GM23338 (cell line): Measurements from ENCODE around the gene MLLT10. TPM values are rescaled to one million over a fixed set of nuclear protein-coding genes. Genes with fewer than 3 reads are reported as not detected.

Experiments
- ATAC-seq: fragments of 200-7000 bp; cut with Tn5 transposase; 3 replicates; pipeline ENCODE4 v1.9.1; 2020
- DNase-seq: peaks from one replicate; pipeline ENCODE4 v3.0.0-alpha.2; 2015; ENCODE audit warnings: low spot score
- H2AFZ ChIP-seq: fragments of 200-600 bp; sonication (generic); 2 replicates; pipeline ENCODE4 v1.8.0; 2016; ENCODE audit warnings: antibody characterized with exemption, mild to moderate bottlenecking, moderate library complexity
- H3F3A ChIP-seq: fragments of 200-600 bp; sonication (generic); replicated peaks from 2 replicates; pipeline ENCODE4 v1.8.0; 2017; ENCODE audit warnings: antibody characterized with exemption, mixed run types, low read depth
- H3K27ac ChIP-seq: fragments of 200-600 bp; sonication (generic); 2 replicates; pipeline ENCODE4 v1.6.1; 2016; ENCODE audit warnings: low read depth
- H3K27me3 ChIP-seq: fragments of 200-600 bp; sonication (generic); 2 replicates; pipeline ENCODE4 v1.8.0; 2016; ENCODE audit warnings: mild to moderate bottlenecking, mixed run types, moderate library complexity; ENCODE audit not compliant: insufficient read depth
- H3K36me3 ChIP-seq: fragments of 200-600 bp; sonication (generic); 2 replicates; pipeline ENCODE4 v1.8.0; 2016; ENCODE audit warnings: mild to moderate bottlenecking; ENCODE audit not compliant: insufficient read depth
- H3K4me1 ChIP-seq: fragments of 200-600 bp; sonication (generic); 2 replicates; pipeline ENCODE4 v1.8.0; 2016; ENCODE audit warnings: mild to moderate bottlenecking, moderate library complexity; ENCODE audit not compliant: insufficient read depth
- H3K4me2 ChIP-seq: fragments of 200-600 bp; sonication (generic); 2 replicates; pipeline ENCODE4 v1.7.1; 2017; ENCODE audit warnings: mixed run types
- H3K4me3 ChIP-seq: fragments of 200-600 bp; sonication (generic); 2 replicates; pipeline ENCODE4 v1.6.1; 2016; ENCODE audit warnings: mixed run types
- H3K79me2 ChIP-seq: fragments of 200-600 bp; sonication (generic); replicated peaks from 2 replicates; pipeline ENCODE4 v1.8.0; 2017; ENCODE audit warnings: mild to moderate bottlenecking; ENCODE audit not compliant: insufficient read depth
- H3K9me2 ChIP-seq: fragments of 200-600 bp; sonication (generic); 2 replicates; pipeline ENCODE4 v1.8.0; 2017; ENCODE audit not compliant: insufficient read depth
- H4K20me1 ChIP-seq: fragments of 200-600 bp; sonication (generic); replicated peaks from 2 replicates; pipeline ENCODE4 v1.8.0; 2017; ENCODE audit warnings: mild to moderate bottlenecking; ENCODE audit not compliant: insufficient read depth
- H3K27ac Mint-ChIP-seq: 2 replicates; pipeline ENCODE4 v1.8.0; 2020; ENCODE audit warnings: inconsistent platforms, mild to moderate bottlenecking, moderate library complexity, mixed read lengths
- H3K27me3 Mint-ChIP-seq: 3 replicates; pipeline ENCODE4 v1.8.0; 2022; ENCODE audit warnings: low read depth, mild to moderate bottlenecking, moderate library complexity, mixed read lengths, inconsistent platforms; ENCODE audit not compliant: insufficient read depth, poor library complexity
- H3K36me3 Mint-ChIP-seq: 3 replicates; pipeline ENCODE4 v1.8.0; 2021; ENCODE audit warnings: low read depth, mild to moderate bottlenecking, inconsistent platforms, moderate library complexity, mixed read lengths
- H3K4me1 Mint-ChIP-seq: 3 replicates; pipeline ENCODE4 v1.8.0; 2020; ENCODE audit warnings: mild to moderate bottlenecking, inconsistent platforms, mixed read lengths
- H3K4me3 Mint-ChIP-seq: 3 replicates; pipeline ENCODE4 v1.8.0; 2021; ENCODE audit warnings: moderate library complexity, mild to moderate bottlenecking, inconsistent platforms, mixed read lengths
- H3K9me3 Mint-ChIP-seq: 3 replicates; pipeline ENCODE4 v1.8.0; 2020; ENCODE audit warnings: moderate library complexity, mild to moderate bottlenecking, inconsistent platforms, mixed read lengths
- NANOG ChIP-seq: IDR thresholded peaks from 2 replicates; pipeline ENCODE4 v1.6.1; 2016; ENCODE audit warnings: antibody characterized with exemption, borderline replicate concordance
- POLR2AphosphoS5 ChIP-seq: IDR thresholded peaks from 2 replicates; pipeline ENCODE4 v1.6.1; 2016; ENCODE audit warnings: antibody characterized with exemption, low read depth
- REST ChIP-seq: IDR thresholded peaks from one replicate; pipeline ENCODE4 v1.6.1; 2018; ENCODE audit warnings: antibody characterized with exemption; ENCODE audit not compliant: unreplicated experiment
- ZNF462 ChIP-seq: fragments of 250-450 bp; sonication (Bioruptor Pico); IDR thresholded peaks from 2 replicates; pipeline ENCODE4 v1.5.0; 2020; ENCODE audit warnings: mild to moderate bottlenecking, moderate library complexity
- polyA plus RNA-seq: library from polyadenylated mRNA; unstranded; fragments of >200 nt; fragmentation: Nextera tagmentation; extraction: Ambion mirVana; gene quantifications from 2 replicates; pipeline ENCODE4 v1.2.1, GENCODE V29; 2016
- total RNA-seq: library from RNA; depleted of rRNA; stranded (reverse); fragments of >200 nt; shearing (Covaris generic); gene quantifications from 2 replicates; pipeline ENCODE4 v1.2.3, GENCODE V29; 2014

MLLT10 gene
- total and polyA plus RNA-seq, 2 experiments from 2014 or later, result 28.8 to 55.4 TPM

DNA sequence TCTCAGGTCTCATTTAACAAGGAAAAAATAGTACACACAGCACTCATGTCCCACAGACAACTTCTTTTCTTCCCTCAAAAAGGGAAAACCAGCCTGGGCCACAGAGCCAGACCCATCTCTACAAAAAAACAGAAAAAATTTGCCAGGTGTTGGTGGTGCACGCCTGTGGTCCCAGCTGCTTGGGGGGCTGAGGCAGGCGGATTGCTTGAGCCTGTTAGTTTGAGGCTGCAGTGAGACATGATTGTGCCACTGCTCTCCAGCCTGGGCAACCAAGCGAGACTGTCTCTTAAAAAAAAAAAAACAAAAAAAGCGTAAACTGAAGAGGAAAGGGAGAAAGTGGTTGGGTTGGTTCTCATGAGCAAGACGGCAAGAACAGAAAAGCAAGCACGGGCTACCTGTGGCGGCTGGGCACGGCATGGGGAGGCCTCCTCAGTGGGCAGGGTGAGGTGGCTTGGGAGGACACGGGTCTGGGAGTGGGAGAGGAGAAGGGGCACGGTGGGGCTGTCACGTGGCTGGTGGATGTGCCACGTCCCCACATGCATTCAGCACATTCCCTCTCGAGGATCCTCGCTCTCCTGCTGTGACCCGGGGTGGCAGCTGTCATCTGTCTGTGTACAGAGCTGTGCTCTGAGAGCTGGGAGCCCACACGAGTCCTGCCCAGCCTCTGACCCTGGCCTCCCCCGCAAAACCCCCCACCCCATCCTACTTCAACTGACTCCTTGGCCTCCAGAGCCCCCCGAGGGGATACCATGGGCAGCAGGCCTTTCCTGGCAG lies 219.7 kb downstream of the MLLT10 start:
- no peak overlapping the region for H2AFZ ChIP-seq
- H3K9me3 Mint-ChIP-seq, result no peaks in the 10 kb centered on the region
- no peak overlapping the region for H3K27ac ChIP-seq
- no peak for TF ChIP-seq POLR2AphosphoS5
- TF ChIP-seq ZNF462, result no peak
- H4K20me1 ChIP-seq, result no peaks in the 10 kb centered on the region
- H3K79me2 ChIP-seq, result no peaks in the 10 kb centered on the region
- H3K27me3 Mint-ChIP-seq, result peaks cover 17% of the 10 kb centered on the region
- DNase-seq (no peak), ATAC-seq (no peak)
- H3F3A ChIP-seq, result peaks cover 29% of the 10 kb centered on the region
- peak overlapping the region; percentile 92 for H3K27ac Mint-ChIP-seq
- H3K9me2 ChIP-seq, result no peaks in the 10 kb centered on the region
- peaks cover 80% of the 10 kb centered on the region for H3K4me1 Mint-ChIP-seq
- no peak overlapping the region for H3K4me3 ChIP-seq
- no peaks in the 10 kb centered on the region for H3K27me3 ChIP-seq
- H3K36me3 Mint-ChIP-seq, result peaks cover 5% of the 10 kb centered on the region; the same call in 2 of the 3 replicates
- no peak overlapping the region for H3K4me2 ChIP-seq
- H3K36me3 ChIP-seq, result no peaks in the 10 kb centered on the region
- no peak overlapping the region for H3K4me3 Mint-ChIP-seq
- H3K4me1 ChIP-seq, result peaks cover 62% of the 10 kb centered on the region

GRCh38 chr10:21754410-21755011 lies 220.5 kb downstream of the MLLT10 start:
- no peak overlapping the region for H3K4me2 ChIP-seq
- Mint-ChIP-seq H3K27me3 (peaks cover 17% of the 10 kb centered on the region), H3K9me3 (no peaks in the 10 kb centered on the region), H3K36me3 (no peaks in the 10 kb centered on the region), H3K27ac (no peak overlapping the region), H3K4me3 (no peak overlapping the region), H3K4me1 (peaks cover 79% of the 10 kb centered on the region)
- H3K9me2 ChIP-seq, result no peaks in the 10 kb centered on the region
- no peaks in the 10 kb centered on the region for H3K36me3 ChIP-seq
- no peaks in the 10 kb centered on the region for H4K20me1 ChIP-seq
- H3K27me3 ChIP-seq, result no peaks in the 10 kb centered on the region
- H3K4me1 ChIP-seq, result peaks cover 59% of the 10 kb centered on the region
- H3K79me2 ChIP-seq, result no peaks in the 10 kb centered on the region
- H3K4me3 ChIP-seq, result no peak overlapping the region
- H2AFZ ChIP-seq, result no peak overlapping the region
- DNase-seq, result no peak
- no peak overlapping the region for H3K27ac ChIP-seq
- no peak for ATAC-seq
- peaks cover 30% of the 10 kb centered on the region for H3F3A ChIP-seq
- TF ChIP-seq NANOG (no peak), REST (no peak)
